ENCODE measurements around the gene SRF.
A peak's percentile ranks its signal among the peaks of the same experiment; 100 is the strongest.
"Not testable (repeated sequence)": the region's sequence is repeated elsewhere in the genome, so short reads cannot be mapped to it uniquely, and the experiment has no call there.

The SRF gene

GRCh38 chr6:43170931-43171706 is at the start of gene SRF:
Gene SRF (plus strand): TSS chr6:43171269. CDS start chr6:43171657, 388 bp downstream.
- peak; percentile 98 for DNase-seq (ENCODE audit: low read depth)

- no peak for DNase-seq (ENCODE audit: low read depth)
Observed at GRCh38 chr6:43122146-43122545, 48.9 kb upstream of the SRF start.

DNA sequence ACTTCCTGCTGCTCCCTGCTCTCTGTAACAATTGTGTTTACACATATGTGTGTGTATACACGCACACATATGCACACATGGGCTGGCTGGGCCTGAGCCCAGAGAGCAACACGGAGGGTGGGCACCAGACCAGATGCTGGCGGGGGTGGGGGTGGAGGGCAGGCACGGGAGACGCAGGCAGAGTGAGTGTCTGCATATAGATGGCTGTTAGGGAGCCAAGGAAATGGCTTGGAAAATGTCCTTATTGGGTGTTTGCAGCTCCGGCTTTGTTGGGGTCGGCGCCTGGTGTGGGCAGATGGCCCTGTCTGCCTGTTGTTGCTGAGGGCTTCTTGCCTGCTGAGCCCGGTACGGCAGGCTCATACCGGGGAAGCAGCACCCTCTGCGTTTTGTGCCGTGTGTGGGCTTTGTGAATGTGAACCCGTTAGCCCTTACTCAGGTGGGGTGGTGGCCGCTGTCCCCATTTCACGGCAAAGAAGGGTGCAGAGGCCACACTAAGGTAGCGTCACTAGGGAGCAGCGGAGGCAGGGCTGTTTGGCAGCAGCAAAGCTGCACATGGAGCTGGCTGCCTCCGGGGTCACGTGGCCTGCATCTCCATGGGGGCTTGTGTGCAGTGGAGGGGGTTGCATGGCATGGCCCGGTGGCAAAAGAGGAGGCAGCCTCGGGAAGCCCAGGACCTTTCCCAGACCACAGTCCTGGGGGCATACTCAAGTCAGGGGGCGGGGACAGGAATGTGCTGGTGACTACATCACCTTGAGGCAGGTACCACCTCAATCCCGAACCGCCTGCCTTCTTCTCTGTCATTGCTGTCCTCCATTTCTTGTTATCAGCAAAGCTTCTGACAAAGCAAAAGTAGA is 47.4 kb upstream of the SRF start:
- DNase-seq (ENCODE audit: low read depth), result no peak

DNA sequence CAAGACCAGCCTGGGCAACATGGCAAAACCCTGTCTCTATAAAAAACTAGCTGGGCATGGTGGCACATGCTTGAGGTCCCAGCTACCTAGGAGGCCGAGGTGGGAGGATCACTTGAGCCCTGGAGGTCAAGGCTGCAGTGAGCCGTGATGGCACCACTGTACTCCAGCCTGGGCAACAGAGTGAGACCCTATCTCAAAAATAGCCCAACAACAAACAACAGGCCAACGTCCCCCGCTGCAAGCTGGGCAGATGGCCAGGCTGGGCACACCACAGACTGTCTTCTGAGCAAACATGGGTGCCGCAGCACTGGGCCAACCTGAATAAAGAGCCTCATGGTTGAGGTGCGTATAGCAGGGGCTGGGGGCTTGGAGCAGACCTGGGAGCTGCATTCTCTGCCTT is 46.6 kb upstream of the SRF start:
- DNase-seq (ENCODE audit: low read depth), result no peak

DNA sequence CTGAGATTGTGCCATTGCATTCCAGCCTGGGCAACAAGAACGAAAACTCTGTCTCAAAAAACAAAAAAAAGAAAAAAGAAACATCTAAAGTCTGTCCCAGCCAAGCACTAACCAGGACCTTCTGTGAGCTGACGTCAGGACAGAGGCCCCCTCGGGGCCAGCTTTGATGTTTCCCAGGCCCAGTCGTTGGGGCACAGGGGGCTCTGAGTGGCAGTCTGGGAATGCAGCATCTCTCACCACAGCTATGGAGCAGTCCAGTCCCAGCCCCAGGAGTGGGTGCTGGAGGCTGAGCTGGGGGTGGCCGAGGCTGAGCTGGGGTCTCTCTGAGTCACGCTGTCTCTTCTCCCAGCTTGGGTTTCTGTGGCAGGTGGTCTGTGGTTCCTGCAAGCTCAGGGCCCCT is 46.0 kb upstream of the SRF start:
- DNase-seq (ENCODE audit: low read depth), result peak; percentile 73

DNA sequence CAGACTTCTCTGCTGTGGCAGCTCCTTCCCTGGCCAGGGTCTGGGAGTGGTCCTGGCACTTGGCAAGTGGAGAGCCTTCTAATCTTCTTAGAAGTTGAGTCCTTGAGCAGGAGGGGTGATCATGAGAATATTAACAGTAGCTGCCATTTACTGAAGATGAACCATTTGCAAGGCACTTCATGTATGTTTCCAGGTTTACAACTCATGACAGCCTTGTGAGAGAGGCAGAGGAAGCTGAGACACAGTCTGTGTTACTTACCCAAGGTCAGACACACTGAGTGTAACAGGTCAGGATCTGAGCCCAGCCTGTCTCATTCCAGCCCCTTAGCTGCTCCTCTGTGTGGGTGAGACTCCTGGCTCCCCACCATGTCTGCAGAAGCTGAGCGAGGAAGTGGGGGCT is 45.5 kb upstream of the SRF start:
- no peak for DNase-seq (ENCODE audit: low read depth)

DNA sequence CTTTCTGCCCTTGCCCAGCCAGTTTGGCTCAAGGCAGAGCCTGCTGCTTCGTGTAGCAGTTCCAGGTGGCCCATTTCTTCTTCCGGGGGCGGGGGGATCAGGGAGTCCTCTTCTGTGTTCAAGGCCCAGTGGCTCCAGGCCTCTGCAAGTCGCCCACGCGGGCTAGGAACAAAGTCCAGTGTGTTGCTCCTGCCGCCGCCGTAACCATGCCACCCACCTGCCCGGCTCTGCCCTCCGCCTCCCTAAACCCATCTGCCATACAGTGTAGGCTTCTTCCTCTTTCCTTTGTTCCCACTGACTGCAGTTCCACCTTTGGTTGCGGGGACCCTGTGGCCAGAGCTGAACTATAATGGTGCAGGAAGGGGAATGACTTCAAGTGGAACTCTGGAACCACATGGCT is 43.9 kb upstream of the SRF start:
- no peak for DNase-seq (ENCODE audit: low read depth)

- no peak for DNase-seq (ENCODE audit: low read depth)
Observed at GRCh38 chr6:43127877-43128276, 43.2 kb upstream of the SRF start.

GRCh38 chr6:43128926-43129325 is 42.1 kb upstream of the SRF start:
- DNase-seq (ENCODE audit: low read depth), result no peak

DNA sequence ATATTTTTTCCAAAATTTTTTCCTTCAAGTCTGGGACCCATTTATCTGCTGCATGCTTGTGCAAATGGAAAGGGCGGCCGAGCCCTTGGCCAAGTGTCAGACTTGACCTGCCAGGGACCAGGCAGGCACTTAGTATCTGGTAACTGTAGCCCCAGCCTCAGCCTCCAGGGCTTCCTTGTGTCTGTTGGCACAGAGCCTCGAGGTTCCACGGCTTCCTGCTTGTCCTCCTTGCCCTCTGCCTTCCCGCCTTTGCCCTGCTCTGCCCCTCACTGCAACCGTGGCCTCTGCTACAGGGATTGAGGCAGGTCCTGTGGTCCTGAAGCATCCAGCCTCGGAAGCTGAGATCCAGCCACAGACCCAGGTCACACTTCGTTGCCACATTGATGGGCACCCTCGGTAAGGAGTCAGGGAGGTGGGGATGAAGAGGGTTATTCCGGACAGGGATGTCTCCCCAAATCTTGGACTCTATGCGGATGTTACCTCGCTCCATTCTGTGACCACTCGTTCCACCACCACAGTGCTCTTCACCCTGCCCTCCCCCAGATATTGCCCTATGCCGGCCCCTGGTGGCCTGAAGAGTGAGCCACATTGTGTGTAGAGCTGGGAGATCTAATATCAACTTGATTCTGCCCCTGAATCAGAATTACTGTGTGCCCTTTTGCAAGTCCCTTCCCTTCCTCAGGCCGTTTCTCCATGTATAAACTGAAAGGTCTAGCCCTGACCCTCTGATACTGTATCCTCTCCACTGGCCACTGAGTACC is 41.5 kb upstream of the SRF start:
- DNase-seq (ENCODE audit: low read depth), result no peak

DNA sequence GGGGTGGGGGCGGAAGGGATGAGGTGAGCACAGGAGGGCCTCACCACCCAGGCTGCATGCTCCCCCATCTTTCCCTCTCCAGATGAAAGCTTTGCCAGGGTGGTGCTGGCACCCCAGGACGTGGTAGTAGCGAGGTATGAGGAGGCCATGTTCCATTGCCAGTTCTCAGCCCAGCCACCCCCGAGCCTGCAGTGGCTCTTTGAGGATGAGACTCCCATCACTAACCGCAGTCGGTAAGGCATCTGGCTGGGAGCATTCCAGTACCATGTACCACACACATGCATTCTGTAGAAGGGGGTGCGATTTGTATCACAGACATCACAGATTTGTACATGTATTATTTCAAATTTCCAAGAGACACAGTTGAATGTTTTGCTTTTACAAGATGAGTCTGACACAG is 40.6 kb upstream of the SRF start:
- no peak for DNase-seq (ENCODE audit: low read depth)

DNA sequence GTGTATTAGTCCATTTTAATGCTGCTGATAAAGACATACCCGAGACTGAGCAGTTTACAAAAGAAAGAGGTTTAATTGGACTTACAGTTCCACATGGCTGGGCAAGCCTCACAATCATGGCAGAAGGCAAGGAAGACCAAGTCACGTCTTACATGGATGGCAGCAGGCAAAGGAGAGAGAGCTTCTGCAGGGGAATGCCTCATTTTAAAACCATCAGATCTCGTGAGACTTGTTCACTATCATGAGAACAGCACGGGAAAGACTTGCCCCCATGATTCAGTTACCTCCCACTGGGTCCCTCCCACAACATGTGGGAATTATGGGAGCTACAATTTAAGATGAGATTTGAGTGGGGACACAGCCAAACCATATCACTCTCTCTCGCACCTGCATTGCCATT is 39.7 kb upstream of the SRF start:
- not testable (repeated sequence) for DNase-seq (ENCODE audit: low read depth)

GRCh38 chr6:43138267-43138666 is 32.8 kb upstream of the SRF start:
- DNase-seq (ENCODE audit: low read depth), result no peak

GRCh38 chr6:43139973-43140372 is 31.1 kb upstream of the SRF start:
- DNase-seq (ENCODE audit: low read depth), result not testable (repeated sequence)

GRCh38 chr6:43141644-43142043 is 29.4 kb upstream of the SRF start:
- DNase-seq (ENCODE audit: low read depth), result no peak

- DNase-seq (ENCODE audit: low read depth), result no peak
Observed at GRCh38 chr6:43142101-43142500, 29.0 kb upstream of the SRF start.

GRCh38 chr6:43143235-43144128 is 27.6 kb upstream of the SRF start:
- peak; percentile 44 for DNase-seq (ENCODE audit: low read depth)

DNA sequence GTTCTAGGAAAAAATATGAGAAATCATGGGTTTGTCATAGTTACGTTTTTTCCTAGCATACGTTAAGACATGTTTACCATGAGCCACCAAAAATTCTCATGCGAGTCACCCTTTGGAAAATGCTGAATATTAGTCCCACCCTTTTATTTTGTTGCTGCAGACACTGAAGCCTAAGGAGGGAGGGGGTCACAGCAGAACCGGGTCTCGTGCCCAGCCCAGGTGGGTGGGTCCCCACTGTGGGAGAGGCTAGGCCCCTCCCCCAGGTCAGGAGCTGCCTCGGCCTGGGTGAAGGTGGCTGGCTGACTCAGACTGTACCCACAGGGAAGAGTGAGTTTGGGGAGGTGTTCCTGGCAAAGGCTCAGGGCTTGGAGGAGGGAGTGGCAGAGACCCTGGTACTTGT is 26.2 kb upstream of the SRF start:
- no peak for DNase-seq (ENCODE audit: low read depth)

DNA sequence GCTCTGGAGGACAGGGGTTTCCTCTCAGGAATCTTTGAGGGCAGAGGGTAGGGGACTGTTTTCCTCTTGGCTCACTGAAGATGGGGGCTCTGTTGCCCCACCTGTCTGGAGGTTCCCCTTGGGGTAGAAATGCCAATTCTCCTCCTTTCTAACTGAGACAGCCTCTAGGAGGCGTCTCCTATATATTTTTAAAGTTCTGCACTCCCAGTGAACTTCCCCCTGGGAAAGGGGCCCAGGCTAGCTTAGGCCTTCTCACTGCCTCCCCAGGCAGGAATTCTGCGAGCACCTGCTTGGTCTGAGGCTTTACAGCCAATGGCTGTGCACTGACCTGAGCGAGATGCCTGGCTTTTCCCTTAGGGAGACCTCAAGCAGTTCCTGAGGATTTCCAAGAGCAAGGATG is 24.8 kb upstream of the SRF start:
- no peak for DNase-seq (ENCODE audit: low read depth)

GRCh38 chr6:43146709-43147688 is 24.1 kb upstream of the SRF start:
- no peak for DNase-seq (ENCODE audit: low read depth)

Measured in GM04503 (cell line).